Stimulated activated CD4-positive, alpha-beta T cell treated with anti-CD3 and anti-CD28 coated beads, Interleukin-2, amount 100 ng/mL, for 24 hours (primary cell): ENCODE data around the gene FBLN1.

Source experiments
- DNase-seq, 2 donors: peaks; one replicate each; pipeline ENCODE4 v3.0.0-alpha.2; 2020

Gene FBLN1

DNA sequence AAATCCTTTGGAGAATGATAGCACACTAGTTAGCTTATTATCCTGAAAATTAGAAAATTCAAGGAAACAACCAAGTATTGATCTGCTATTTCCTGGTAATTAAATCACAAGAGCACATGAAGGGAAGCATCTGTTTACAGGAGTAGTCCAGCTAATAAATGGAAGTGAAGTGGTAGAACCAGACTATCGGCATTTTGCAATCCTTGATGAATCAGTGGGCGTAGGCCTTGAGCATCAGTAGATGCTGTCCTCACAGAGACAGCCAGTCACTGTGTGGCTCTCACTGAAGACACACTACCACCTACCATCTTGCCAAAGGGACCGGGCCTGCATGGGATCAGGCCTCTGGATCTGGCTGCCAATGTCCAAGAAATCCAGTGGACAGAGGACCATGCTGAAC, 69.8 kb downstream of the FBLN1 start:
- no peak for DNase-seq

DNA sequence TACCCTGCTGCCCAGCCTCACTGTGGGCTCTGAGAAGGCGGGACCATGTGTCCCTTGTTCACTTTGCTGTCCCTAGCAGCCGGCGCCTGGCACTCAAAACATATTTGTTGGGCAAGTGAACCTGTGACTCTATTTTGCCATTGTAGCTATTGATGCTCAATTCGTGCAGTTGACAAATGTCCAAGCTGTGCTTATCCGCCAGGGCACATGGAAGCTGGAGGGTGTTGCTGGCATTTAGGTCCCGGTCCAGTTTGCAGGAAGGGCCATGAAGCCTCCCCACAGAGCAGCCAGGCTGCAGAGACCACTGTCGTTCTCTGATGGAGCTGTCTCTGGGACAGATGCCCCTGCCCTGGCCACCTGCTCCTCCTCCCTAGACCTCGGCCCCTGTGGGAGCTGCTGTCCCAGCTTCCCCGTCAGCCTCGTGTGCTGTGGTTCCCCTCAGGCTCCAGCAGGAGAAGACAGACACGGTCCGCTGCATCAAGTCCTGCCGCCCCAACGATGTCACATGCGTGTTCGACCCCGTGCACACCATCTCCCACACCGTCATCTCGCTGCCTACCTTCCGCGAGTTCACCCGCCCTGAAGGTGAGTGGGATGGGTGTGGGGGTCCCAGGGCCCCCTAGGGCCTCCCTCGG, 71.5 kb downstream of the FBLN1 start:
- no peak for DNase-seq

DNA sequence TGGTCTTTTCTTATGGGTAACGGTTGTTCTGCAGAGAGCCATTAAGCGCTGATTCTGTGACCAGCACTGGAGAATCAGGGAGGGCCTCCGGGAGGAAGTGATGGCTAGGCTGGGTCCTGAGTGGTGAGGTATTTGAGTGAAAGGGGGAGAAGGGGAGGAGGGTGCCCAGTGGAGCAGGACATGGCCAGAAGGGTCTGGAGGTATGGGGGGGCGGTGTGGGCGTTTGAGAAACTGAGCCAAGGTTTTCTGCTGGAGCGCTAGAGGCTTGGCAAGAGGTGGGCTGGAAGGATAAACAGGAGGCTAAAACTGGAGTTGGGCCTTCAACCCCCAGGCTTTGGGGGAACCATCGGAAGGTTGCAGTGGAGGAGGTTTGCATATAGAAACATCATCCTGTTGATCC, 72.5 kb downstream of the FBLN1 start:
- no peak for DNase-seq

DNA sequence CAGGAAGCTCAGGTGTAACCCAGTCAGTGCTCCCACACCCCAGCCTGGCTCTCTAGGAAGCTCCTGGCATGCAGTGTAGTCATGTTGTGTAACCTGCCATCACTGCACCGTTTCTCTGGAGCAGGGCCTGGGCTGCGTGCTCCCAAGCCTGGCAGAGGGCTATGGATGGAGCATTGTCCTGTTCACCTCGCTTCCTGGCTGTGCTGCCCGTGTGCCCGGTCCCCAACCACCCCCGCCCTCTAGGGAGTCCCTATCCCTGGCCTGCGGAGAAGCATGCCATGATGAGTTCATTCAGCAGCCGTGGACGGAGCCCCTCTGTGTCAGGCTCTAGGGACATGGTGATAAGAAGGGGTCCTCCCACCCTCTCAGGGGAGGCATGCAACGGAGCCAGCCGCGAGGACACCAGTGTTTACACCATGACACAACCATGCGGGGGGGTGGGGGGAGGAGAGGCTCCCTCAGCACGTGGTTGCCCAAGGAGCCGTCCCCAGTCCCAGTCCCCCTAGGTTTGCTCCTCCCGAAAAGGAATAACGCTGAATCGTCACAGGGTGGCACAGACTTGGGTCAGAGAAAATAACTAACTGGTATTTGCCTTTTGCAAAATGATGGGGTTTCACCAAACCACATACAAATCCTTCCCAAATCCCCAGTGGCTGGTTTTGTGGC, 73.1 kb downstream of the FBLN1 start:
- no peak for DNase-seq

DNA sequence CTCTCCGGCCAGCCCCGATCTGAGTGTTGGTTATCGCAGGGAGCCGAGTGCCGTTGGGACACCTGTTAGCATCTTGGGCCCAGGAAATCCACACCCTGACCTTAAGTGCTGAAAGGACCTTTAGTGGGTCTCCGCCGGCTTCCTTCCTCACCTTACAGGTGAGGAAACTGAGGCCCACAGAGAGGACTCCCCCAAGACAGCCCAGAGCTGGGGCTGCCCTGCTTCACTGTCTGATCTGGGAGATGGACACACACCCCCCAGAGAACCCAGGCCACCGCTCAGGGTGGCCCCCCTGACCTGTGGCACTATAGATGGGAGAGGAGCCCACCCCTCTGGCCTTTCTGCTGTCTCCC, 73.6 kb downstream of the FBLN1 start:
- DNase-seq, result no peak

DNA sequence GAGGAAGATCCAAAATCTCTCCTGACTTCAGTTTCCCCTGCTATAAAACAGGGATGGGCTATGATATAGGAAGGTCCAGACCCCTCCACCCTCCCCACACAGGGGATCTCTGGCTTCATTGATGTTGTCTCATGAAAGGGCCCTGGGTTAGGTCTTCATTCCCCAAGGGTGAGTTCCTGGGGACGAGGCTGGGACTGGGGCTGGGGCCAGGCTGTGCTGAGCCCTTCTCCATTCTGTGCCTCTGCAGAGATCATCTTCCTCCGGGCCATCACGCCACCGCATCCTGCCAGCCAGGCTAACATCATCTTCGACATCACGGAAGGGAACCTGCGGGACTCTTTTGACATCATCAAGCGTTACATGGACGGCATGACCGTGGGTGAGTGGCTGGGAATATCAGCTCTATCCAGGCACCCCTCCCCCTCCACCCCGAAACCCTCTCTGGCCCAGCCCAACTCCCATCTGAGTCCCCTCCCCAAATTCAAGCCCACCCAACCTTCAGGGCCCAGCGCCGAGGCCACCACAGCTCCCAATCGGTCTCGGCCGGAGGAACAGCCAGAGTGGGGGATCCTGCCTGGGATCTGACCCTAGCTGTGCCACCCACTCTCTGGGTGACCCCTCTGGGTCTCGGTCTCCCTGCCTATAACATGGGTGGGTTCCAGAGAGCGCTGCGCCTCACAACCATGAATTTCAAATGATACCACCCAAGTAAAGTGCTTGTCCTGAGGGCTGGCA, 74.2 kb downstream of the FBLN1 start:
- no peak for DNase-seq

DNA sequence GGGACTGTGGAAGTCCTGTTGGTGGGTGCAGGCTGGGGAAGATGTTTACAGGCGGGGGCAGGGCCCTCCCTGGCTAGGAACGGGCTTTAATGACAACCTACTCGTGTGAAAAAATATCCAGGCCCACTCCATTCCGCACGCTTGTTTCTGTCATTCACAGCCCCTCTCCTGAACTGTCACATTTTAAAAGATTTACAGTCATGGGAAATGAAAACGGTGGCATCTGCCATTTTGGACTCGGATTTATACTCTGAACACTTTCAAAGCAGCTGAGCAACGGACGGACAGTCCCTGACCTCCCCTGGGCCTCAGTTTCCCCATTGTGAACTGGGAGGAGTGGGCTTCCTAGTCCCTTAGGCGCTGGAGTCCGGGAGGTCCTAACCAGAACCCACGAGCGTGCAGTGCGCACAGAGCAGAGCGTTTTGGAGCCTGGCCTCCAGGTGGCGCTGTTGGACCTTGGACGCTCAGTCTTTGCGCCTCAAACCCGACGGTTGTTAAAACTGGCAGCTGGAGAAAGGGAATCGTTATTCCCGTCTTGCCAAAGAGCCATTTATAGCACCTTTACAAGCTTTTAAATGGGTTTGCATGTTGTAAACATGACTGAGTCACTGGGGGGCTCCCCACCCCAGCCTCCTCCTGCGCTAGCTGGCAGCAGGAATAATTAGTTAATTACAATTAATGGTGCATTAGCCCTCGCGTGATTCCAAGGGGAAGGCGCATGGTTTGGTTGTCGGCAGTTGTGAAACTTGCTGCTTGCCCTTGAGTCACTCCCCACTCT, 75.3 kb downstream of the FBLN1 start:
- peak; percentile 85 to 88 for DNase-seq

DNA sequence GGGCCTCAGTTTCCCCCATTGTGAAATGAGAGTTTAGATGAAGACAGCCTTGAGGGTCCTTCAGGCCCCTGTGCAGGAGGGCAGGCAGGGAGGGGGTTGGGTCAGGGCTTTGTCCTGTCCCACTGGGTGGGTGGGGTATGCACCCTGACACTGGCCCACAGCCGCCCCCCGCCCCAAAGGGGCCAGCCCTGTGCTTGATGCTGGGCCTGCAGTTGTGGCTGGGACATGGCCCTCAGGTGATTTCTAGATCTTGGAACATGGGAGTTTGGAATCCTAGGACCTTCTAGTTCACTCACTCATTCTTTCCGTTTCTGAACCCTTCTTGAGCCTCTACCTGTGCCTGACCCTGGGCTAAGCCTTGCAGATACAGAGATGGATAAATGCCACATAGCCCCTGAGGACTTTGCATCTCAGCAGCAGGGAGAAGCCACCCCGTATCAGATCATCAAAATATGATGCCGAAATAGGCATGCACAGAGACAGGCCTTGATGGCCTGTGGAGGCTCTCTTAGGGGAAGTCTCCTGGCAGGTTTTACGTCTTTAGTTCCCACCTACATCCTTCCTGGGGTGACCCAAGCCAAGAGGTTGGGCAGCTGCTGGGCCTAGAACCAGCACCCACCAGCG, 76.0 kb downstream of the FBLN1 start:
- DNase-seq, result no peak

DNA sequence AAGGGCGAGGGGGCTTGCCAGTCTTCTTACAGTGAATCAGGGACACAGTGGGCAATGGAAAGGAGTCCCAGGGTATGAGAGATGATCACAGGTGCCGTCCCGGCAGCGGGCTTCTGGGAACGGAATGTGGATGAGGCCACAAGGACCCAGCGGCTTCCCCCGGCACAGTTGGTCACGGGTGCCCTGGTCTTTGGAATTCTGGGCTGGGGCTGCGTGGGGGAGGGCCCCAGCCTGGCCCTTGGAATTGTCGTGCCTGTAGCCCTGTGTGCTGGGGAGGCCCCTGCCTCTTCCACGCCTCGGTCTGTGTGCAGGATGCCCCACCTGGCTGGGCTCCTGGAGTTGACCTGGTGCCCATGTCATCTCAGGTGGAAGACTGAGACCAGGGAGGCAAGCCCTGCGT, 76.6 kb downstream of the FBLN1 start:
- no peak for DNase-seq

DNA sequence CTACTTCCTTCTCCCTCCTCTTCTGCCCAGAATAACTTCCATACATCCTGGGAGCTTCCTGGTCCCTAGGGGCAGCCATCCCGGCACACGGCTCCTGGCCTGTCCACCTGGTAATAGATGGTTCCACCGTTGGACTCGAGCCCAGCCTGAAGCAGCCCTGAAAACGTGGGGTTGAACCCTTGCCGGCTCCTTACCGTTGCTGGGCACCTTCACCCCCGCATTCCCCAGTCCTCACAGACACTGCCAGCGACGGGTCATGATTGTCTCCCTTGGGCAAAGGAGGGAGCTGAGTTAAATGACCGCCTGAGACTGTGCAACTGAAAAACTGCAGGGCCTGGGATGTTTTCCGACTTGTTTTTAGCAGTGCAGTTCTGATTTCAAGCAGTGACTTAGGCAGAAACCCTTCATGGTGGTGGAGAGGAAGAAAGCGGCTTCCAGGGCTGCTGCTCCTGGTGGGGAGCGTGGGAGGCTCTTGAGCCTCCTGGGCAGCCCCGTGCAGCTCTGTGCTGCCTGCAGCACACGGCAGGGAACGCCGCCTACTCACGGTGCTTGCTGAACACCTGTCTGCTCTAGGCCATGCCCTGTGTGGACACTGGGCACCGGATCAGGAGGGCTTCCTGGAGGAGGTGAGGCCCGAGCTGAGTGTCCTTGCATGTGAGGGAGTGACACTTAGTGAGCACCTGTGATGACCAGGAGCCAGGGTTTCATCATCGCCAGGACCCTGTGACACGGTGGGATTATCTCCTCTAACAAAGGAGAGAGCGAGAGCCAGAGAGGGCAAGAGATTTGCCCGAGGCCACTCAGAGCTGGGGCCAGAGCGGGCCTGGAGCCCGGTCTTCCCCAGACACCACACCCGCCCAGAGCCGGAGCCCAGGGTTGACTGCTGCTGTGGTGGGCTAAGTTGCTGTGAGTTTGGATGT, 77.4 kb downstream of the FBLN1 start:
- DNase-seq, result no peak

DNA sequence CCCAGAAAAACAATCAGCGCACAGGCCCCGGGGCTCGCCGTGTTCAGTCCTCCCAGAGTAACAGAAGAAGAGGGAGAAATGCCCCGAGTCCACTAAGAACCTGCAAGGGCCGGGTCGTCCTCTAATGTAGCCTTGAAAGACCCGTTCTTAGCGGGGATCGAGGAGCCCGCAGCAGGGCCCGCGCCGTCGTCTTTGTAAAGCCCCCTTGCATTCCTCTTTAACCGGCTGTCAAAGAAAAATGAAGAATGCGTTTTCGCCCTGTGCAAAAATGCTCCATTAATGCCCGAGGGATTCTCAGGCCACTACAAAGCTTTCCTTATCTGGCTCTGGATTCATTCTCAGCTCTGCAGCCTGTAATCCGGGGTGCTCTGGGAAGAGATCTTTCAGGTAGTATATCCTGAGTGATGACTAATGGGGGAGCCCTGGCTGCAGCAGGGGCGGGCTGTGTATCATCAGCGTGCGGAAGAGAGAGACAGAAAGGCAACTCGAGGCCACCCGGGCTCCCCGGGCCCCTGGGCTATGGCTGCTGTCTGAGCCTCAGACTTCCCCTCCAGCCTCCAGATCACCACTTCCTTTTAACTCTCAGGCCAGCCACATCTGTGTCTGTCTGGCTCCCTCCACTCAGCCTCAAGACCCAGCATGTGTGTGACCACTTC, 78.2 kb downstream of the FBLN1 start:
- DNase-seq, result no peak

DNA sequence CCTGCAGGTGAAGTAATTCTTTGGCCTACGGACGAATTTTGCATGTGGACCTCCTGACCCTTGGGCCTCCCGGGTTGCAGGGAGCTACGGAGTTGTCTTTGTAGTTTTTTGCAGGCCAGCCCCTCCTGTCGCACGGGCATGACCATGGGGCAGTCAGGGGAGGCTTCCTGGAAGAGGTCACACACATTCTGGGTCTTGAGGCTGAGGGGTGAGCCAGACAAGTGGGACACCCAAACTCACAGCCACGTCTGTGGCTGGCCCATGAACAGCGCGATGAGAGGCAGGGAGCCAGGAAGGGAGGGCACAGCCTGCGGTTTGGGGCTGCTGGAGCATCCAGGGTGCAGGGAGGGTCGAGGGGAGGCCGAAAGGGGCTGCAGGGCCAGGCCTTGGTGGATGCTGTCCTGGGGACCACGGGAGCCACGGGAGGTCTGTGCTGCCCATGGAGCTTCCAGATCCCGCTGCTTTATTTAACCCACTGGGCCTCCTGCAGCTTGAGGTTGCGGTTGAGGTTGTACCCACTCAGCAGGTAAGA, 78.9 kb downstream of the FBLN1 start:
- DNase-seq, result no peak

DNA sequence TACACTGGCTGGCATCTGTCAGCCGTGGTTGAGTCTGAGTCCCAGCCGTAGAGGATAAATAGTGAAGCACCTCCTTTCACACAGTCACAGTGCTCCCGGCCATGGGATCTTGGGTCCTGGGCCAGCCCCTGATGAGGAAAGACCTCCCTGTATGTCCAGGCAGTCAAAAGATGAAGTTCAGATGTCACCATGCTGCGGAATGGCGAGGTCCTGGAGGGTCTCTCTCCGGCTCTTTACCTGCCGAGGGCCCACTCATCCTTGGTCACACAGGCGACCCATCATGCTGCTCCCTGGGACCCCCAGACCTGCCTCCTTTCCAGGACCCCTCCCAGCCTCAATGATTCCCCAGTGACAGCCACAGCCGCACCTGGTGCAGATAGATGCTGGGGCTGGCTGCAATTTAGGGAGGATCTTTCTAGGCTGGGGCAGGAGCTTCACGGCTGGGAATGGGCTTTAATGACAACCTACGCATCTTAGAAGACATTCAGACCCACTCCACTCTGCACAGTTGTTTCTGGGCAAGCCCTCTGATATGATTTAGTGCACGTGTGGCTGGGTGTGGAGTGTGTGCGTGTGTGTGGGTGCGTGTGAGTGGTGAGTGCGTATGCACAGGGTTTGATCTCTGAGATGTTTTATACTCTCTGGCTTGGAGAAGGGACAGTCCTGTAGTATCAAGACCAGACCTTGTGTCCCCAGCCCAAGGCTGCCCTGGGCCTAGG, 79.7 kb downstream of the FBLN1 start:
- no peak for DNase-seq

DNA sequence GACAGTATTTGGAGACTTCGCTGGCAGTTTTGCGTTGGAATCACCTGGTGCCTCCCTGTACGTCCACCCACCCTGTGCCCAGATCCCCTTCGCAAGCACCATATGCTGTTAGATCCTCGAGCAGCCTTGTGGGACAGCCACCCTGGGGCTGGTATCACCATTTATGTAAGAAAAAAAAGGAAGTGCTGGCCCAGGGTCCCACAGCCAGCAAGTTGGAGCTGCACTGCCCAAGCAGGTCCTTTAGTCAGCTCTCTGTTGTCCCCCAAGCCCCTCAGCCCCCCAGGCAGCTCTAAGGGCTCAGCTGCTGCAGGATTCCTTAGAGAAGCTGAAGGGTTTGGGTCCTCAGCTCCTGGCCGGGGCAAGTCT, 80.3 kb downstream of the FBLN1 start:
- DNase-seq, result no peak

DNA sequence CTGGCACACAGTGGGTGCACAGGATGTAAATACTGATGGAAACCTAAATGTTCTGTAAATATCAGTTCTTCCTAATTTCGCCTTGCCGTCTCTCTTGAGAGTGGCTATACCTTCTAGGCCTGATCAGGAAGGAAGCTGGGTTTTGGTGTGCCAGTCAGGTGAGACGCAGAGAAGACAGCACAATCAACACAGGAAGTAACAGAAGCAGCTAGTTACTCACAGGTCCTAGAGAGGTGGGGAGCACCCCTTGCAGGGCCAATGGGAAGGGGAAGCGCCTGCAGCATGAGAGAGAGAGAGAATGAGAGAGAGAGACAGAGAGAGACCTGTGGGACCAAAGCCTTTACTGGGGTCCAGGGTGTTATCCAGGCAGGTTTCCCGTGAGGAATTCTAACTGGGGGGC, 80.8 kb downstream of the FBLN1 start:
- no peak for DNase-seq

DNA sequence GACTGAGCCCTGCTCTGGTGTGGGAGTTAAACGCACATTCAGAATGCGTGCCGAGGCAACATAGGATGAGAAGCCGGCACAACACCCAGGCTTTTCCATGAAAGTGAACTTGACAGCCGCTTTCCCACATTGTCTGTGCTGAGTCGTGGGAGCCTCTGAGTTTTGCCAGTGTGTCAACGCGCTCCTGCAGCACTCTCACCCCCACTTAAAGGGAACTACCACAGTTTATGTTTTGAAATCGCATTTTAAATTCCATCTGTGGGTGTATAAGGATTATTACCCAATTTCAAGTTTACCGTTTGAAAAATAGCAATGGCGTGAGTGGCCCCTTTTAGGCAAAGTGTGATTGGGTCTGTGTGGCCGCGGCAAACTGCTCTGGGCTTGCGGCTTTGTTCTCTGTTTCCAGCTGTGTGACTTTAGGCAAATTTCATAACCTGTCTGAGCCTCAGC, 81.5 kb downstream of the FBLN1 start:
- DNase-seq, result no peak

DNA sequence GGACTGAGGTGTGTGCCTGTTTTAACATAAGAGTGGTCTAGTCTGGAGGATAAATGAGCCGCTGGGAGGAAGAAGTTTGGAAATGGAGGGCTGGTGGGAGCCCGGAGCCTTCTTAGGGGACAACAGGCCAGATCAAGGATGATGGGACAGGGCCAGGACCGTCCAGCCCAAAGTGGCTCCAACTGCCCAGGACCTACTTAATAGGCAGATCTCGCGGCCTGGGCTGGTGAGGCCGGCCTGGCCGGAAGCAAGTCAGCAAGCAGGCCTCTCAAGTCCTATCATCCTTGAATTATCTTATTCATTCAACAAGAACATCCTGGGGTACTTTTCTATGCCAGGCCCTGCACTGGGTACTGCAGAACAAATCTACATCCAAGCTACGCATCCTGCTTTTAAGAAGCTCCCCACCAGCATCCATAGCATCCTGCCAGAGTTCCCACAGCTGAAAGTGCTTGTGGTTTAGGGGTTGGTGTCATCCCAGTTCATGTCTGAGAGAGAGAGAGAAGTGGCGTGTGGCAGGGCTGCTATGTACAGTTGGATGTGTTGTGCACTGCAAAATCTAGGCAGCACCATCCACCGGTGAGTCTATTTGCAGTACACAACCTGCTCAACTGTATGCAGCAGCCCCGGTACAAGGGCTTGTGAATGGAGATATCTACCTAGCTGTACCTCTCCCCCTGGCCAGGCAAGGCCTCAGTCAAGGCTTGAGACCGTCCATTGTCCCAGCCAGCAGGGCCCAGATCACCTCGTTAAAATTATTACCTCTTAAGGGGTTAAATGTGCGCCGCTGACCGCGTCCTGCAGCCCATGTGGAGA, 82.1 kb downstream of the FBLN1 start:
- no peak for DNase-seq

DNA sequence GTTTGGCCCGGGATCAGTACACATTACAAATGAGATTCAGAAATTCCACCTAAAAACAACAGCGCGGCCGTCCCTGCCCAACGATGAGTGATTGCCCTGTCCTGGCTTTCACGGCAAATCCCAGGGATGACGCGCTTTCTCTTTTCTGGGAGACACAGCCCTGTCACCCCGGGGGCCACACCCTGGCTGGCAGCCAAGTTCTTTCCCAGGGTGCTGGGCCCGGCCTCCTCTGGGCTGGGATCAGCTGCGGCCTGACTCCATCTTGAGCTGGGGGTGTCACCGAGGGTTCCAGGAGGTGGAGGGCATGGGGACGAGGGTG, 82.7 kb downstream of the FBLN1 start:
- DNase-seq, result no peak

DNA sequence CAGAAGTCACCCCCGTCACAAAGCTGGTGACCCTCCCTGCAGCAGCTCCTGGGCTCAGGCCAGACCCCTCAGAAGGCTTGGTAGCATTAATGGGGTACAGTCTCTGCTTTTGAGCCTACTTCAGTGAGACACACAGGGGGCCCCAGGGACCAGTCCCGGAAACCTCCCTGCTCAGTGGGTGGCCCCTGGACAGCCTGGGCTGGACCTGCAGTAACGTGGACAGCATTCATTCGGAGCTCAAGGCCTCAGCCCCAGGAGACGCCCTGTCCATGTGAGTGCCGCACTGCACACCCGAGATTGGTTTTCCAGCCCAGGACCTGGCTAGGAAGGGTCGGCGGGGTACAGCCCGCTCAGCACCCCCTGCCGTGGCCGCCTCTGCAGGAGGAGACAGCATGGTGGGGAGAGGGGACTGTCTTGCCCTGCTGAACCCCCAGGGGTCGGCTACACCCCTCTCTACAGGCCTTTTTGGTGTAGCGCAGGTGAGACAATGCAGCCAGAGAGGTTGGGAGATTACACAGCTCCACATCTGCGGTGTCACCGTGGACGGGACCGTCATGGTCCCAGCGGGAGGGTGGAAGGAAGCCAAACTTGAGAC, 83.4 kb downstream of the FBLN1 start:
- DNase-seq, result no peak
